ENCODE results near the gene EEF1AKMT3.
A peak's percentile ranks its signal among the peaks of the same experiment; 100 is the strongest.

- TF ChIP-seq ELF4 (IDR thresholded peaks at IDR 0.05): no peak
- TF ChIP-seq FOXA1 (IDR thresholded peaks at IDR 0.05): no peak
- no peak for TF ChIP-seq ZNF384 (IDR thresholded peaks at IDR 0.05)
- TF ChIP-seq FOXM1 (IDR thresholded peaks at IDR 0.05; ENCODE audit: borderline replicate concordance): no peak
- TF ChIP-seq FOXK2 (IDR thresholded peaks at IDR 0.05): no peak
- TF ChIP-seq HDGF (IDR thresholded peaks at IDR 0.05; ENCODE audit: borderline replicate concordance): no peak
- TF ChIP-seq NFRKB (IDR thresholded peaks at IDR 0.05): no peak
- no peak for TF ChIP-seq LEF1 (IDR thresholded peaks at IDR 0.05; ENCODE audit: borderline replicate concordance)
- TF ChIP-seq ARNT (IDR thresholded peaks at IDR 0.05): no peak
- no peak for TF ChIP-seq BHLHE40 (IDR thresholded peaks at IDR 0.05; ENCODE audit: borderline replicate concordance)
- TF ChIP-seq SP1 (IDR thresholded peaks at IDR 0.05): no peak
- TF ChIP-seq TARDBP (IDR thresholded peaks at IDR 0.05): no peak
- TF ChIP-seq CTBP1 (IDR thresholded peaks at IDR 0.05; ENCODE audit: borderline replicate concordance): 0 out of 2 replicates have a peak, but pooled peaks have one; percentile 37
- TF ChIP-seq SUZ12 (IDR thresholded peaks at IDR 0.05): no peak
Observed at GRCh38 chr12:57754411-57755193, 17.8 kb upstream of the EEF1AKMT3 start, which contains the start of gene MARCHF9.
